DMS114 treated with DMSO at 0.1 percent for 48 hours (cell line): ENCODE results near the gene THSD4.

Experiments
- DNase-seq: peaks from one replicate; lab custom pipeline; 2025; ENCODE audit not compliant: unreplicated experiment; lab: John Stamatoyannopoulos, UW

The THSD4 gene

GRCh38 chr15:71517751-71518150, 402.5 kb downstream of the THSD4 start:
- no peak for DNase-seq

GRCh38 chr15:71518661-71519060, 403.4 kb downstream of the THSD4 start:
- DNase-seq = no peak

- no peak for DNase-seq
Measured at GRCh38 chr15:71526060-71526820, 411.0 kb downstream of the THSD4 start.

DNA sequence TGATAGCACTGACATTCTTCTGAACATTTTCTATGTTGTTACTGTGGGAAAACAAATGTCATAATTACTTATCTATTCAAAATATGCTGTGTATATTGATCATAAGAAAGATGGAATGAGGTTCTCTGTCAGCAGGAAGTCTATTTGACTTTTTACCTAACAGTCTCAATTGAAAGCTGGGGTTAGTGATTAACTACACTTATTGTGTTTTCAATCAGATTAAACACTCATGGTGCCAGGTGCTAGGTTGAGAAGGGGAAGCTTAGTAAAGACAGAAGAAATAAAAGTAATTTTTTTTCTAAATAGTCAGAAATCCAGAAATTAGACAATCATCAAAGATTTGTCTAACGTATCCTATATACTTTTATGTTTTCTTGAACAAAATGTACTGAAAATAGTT, 414.1 kb downstream of the THSD4 start:
- DNase-seq = no peak

- no peak for DNase-seq
Measured at GRCh38 chr15:71530116-71530515, 414.8 kb downstream of the THSD4 start.

DNA sequence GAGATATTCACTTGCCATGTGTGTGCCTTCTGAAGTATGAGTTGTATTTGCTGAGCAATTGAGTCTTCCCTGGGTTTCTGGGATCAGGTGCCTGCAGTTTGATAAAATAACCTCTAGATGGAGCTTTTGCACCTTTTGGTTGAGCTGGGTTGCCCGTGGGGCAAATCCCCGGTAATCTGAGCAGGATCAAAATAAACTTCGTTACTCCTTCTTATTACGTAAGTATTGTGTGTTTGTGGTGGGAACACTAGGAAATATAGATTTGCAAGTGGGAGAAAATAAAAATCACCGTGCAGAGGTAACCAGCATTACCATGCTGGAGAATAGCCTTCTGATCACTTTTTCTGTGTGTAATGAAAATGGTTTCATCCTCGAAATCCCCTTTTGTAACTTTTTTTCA, 417.7 kb downstream of the THSD4 start:
- DNase-seq = no peak

DNA sequence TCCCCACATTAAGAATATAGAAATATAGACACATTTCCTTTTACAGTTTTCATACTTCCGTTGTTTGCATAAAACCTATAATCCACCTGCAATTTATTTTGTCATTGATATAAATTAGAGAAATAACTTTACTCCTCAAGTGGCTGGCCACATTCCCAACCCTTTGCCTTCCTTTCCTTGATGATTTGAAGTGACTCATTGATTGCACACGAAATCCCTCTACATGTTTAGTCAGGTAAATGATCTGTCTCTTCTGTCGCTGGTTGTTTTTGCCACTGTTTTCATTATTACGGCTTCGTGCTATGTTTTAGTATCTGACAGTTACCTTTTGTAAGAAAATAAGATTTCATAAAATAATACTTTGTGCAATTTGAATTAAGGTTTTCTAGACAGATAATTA, 422.9 kb downstream of the THSD4 start:
- DNase-seq = no peak

DNA sequence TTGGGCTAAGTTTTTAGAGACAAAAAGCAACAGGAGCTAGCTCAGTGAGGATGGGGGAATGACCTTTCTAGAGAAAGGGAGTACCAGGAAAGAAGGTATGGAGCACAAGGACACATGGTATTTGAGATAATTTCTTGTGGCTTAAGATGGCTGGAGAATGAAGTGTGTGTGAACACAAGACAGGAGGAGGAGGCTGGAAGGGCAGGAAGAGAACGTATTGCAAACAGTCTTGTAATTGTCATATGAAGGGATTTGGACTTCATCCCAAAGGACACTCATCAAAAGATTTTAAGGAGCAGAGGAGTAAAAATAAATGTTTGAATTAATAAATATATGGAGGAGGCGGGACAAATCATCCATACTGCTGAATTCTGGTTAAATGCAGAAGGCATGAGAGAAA, 426.5 kb downstream of the THSD4 start:
- no peak for DNase-seq

DNA sequence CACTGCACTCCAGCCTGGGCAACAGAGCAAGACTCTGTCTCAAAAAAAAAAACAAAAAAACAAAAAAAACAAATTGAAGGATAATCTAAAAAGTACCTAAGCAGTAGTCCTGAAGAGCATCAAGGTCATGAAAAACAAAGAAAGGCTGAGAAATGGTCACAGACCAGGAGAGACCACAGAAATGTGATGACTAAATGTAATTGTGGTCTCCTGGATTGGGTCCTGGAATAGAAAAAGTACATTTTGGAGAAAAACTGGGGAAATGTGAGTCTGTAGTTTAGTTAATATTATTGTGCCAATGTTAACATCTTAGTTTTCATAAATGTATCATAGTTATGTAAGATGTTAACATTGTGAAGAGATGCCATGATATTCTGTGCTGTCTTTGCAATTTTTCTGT, 427.6 kb downstream of the THSD4 start:
- no peak for DNase-seq

- DNase-seq = no peak
Measured at GRCh38 chr15:71543413-71543812, 428.1 kb downstream of the THSD4 start.

DNA sequence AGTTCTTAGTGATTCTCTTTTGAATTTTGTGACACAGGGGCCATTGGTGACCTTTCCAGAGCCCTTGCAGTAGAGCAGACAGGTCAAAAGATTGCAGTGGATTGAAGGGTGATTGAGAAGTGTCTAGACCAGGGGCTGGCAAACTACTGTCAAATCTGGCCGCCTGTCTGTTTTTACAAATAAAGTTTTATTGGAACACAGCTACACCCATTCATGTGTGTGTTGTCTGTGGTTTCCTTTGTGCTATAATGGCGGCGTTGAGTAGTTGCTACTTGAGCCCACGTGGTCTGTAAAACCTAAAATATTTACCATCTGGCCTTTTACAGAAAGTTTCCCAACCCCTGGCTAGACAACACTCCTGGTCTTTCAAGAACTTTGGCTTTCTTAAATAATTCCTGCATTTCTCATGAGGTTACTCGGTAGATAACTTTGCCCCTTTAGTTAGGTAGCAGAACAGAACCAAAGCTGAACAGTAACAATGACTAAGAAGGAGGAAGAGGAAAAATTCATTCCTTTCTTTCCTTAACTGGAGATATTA, 430.0 kb downstream of the THSD4 start:
- DNase-seq = no peak

GRCh38 chr15:71545923-71546322, 430.7 kb downstream of the THSD4 start:
- DNase-seq = no peak

DNA sequence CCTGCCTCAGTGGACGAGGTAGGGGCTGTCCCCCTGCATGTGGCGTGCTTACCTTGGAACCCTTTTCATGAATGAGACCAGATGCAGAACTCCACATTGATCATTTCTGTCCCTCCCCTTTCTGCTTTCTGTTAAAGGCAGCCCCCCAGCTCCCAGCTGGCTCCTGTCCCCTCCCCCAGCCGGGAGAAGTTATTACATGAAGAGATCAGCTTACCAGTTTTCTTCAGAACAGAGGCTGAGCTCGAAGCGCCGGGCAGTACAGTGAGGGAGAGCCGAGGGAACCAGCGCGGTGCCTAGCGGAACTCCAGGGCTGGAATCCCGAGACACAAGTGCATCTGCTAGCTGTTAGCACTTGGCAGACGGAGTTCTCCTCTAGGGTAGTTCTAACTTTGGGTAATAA, 431.7 kb downstream of the THSD4 start:
- no peak for DNase-seq

DNA sequence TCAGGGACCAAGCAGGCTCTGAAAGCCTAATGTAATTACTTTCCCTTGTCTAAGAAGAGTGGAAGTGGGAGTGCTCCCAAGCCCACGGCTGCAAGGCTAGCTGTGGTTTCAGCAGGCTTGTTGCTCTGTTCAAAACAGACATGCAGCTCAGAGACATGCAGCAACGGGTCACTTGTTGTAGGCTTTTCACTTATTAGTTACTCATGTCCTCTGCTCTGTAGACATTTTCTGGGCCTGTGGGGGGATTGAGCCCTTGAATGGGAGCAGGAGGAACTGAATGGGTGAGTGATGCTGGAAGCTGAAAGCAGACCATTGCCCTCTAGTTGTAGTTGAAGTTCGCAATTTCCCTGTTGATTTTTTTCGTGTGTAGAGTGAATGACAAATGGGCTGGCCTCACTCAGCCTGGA, 433.1 kb downstream of the THSD4 start:
- no peak for DNase-seq

DNA sequence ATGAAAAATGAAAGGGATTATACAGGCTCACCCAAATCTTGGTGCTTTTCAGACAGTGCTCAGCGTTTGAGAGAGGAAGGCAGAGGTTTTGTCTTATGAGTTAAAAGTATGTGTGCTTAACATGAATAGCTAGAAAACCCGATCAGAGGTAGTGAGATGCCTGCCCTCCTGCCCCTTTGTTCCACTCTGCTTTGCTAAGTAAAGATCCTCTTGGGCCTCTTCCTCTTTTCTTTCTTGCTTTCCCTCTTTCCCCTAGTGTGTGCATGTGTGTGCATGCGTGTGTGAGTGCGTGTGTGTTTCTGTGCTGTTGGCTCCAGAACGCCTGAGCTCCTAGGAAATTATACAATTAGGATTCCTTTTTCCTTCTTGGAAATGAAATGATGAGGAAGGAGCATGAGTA, 433.8 kb downstream of the THSD4 start:
- no peak for DNase-seq

GRCh38 chr15:71549697-71550096, 434.4 kb downstream of the THSD4 start:
- DNase-seq = no peak

DNA sequence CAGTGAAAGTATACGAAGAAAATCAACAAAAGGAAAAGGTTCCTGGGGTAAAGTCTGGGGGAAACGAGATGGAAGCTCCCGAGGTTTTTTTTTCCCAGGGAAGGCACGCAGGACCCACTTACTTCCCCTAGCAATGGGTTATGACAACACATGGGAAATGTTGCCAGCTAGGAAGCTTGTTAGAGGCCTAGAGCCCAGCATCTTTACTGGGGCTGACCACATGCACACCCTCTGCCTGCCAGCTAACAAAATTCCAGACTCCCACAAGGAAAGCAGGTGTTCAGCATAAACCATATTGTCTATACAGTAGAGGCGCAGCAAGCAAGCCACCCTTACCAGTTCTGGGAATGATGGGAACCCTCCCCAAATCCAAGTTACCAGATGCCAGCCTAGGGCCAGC, 436.3 kb downstream of the THSD4 start:
- DNase-seq = no peak

- DNase-seq = no peak
Measured at GRCh38 chr15:71559098-71559497, 443.8 kb downstream of the THSD4 start.

- no peak for DNase-seq
Measured at GRCh38 chr15:71559616-71560015, 444.3 kb downstream of the THSD4 start.

DNA sequence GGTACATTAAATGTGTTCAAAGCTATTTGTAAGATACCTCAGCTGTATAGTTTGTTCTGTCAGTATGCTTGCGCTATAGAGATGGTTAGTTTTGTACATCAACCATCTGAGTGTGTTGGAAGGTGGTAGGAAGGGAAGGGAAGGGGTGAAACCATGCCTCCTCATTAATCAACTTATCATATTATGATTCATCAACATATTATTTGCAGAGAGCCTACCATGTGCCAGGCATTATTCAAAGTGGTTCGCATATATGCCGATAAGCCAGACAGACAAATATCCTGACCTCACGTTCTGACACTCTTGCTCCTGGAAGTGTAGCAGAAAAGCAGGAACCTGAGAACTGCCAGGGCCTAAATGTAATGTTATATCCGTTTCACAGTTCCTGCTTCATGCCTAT, 447.0 kb downstream of the THSD4 start:
- no peak for DNase-seq

GRCh38 chr15:71564217-71564616, 448.9 kb downstream of the THSD4 start:
- no peak for DNase-seq

DNA sequence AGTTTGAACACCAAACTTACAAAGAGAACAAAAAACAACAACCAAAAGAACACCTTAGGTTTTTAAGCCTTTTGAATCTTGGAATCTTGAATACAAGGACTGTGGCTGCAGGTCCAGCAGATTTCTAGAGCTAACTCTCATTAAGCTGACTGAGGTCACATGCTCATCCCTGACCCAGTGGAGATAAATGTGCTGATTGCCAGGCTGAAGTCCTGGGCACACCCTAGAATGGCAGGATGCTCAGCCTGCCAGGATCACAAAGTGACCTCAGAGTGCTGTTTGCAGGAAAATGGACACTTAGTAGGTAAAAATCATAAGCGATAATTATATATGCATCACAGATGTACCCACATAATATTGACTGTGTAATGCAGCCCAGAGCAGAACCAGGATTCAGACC, 449.7 kb downstream of the THSD4 start:
- DNase-seq = no peak

- no peak for DNase-seq
Measured at GRCh38 chr15:71565631-71566160, 450.4 kb downstream of the THSD4 start.
